GM12878 (cell line): Measurements from ENCODE around the gene RAB22A. TPM values are rescaled to one million over a fixed set of nuclear protein-coding genes. Genes with fewer than 3 reads are reported as not detected.
A peak's percentile ranks its signal among the peaks of the same experiment; 100 is the strongest.

Experiments used
- ATAC-seq: fragments of 200-7000 bp; cut with Tn5 transposase; 3 replicates; pipeline ENCODE4 v1.9.1; 2020; ENCODE audit warnings: mild to moderate bottlenecking, moderate library complexity
- BruUV-seq: library from RNA; stranded (reverse); fragments of 400-500 nt; replicated peaks from 2 replicates; lab custom pipeline; 2021; lab: Mats Ljungman, UMichigan
- CTCF ChIA-PET: fragments of 300-600 bp; sonication (Branson Sonifier 250); formaldehyde crosslinking; extraction: SDS; loops from one replicate; lab custom pipeline; 2021; ENCODE audit warnings: inconsistent platforms; lab: Yijun Ruan, JAX
- POLR2A ChIA-PET: fragments of 350-600 bp; formaldehyde crosslinking; extraction: SDS; loops from one replicate; lab custom pipeline; 2021; ENCODE audit warnings: inconsistent platforms; lab: Charles Lee
- RAD21 ChIA-PET: fragments of 300-600 bp; sonication (Branson Sonifier 250); formaldehyde crosslinking; loops from one replicate; lab custom pipeline; 2023; ENCODE audit warnings: antibody characterized with exemption; ENCODE audit not compliant: unreplicated experiment; lab: Charles Lee
- SMC1A ChIA-PET: fragments of 300-600 bp; sonication (Branson Sonifier 250); formaldehyde crosslinking; loops from one replicate; lab custom pipeline; 2023; ENCODE audit not compliant: unreplicated experiment, uncharacterized antibody; lab: Charles Lee
- DNase-seq: peaks from one replicate; pipeline ENCODE4 v3.0.0-alpha.2; 2011; ENCODE audit warnings: low read depth, low spot score
- FAIRE-seq: peaks from 3 replicates; lab custom pipeline; 2011; peaks lifted over from hg19 to GRCh38; lab: Jason Lieb, UNC
- H2AFZ ChIP-seq: 2 replicates; pipeline ENCODE4 v1.6.0; 2011; ENCODE audit warnings: low read depth, low read length, control low read depth; ENCODE audit not compliant: control insufficient read depth
- H3K27ac ChIP-seq: 2 replicates; pipeline ENCODE4 v1.5.1; 2011; ENCODE audit warnings: control low read depth; ENCODE audit not compliant: control insufficient read depth, insufficient read depth
- H3K27me3 ChIP-seq, 2 experiments: replicated peaks in 1 of 2; 2 replicates each; pipeline versions ENCODE4 v1.6.0 to v1.6.1; 2011; ENCODE audit warnings: low read length in 1 of 2; ENCODE audit not compliant: control insufficient read depth in 2 of 2, insufficient read depth in 2 of 2
- H3K36me3 ChIP-seq, 2 experiments: 2 replicates each; pipeline ENCODE4 v1.5.1; 2011; ENCODE audit warnings: low read length in 1 of 2; ENCODE audit not compliant: control insufficient read depth in 2 of 2, insufficient read depth in 2 of 2
- H3K4me1 ChIP-seq: 2 replicates; pipeline ENCODE4 v1.6.1; 2011; ENCODE audit warnings: mild to moderate bottlenecking, low read length, moderate library complexity, mixed read lengths; ENCODE audit not compliant: control insufficient read depth, insufficient read depth
- H3K4me2 ChIP-seq: 2 replicates; pipeline ENCODE4 v1.6.0; 2011; ENCODE audit warnings: control low read depth; ENCODE audit not compliant: control insufficient read depth, insufficient read depth
- H3K4me3 ChIP-seq: fragments of 200-600 bp; sonication (generic); 2 replicates; pipeline ENCODE4 v1.5.1; 2016
- H3K79me2 ChIP-seq: 2 replicates; pipeline ENCODE4 v1.6.0; 2011; ENCODE audit warnings: low read length; ENCODE audit not compliant: control insufficient read depth, insufficient read depth
- H3K9ac ChIP-seq: 2 replicates; pipeline ENCODE4 v1.8.0; 2011; ENCODE audit warnings: low read length, control low read depth, mixed read lengths; ENCODE audit not compliant: control insufficient read depth, insufficient read depth
- H3K9me3 ChIP-seq: replicated peaks from 3 replicates; pipeline ENCODE4 v1.5.1; 2011; ENCODE audit warnings: mild to moderate bottlenecking, low read length; ENCODE audit not compliant: control insufficient read depth, insufficient read depth
- H4K20me1 ChIP-seq: 2 replicates; pipeline ENCODE4 v1.6.0; 2011; ENCODE audit not compliant: control insufficient read depth, insufficient read depth
- LARP7 ChIP-seq: fragments of 450-650 bp; IDR thresholded peaks from 2 replicates; pipeline ENCODE4 v1.6.1; 2017; ENCODE audit warnings: mild to moderate bottlenecking
- MAX ChIP-seq: IDR thresholded peaks from 2 replicates; pipeline ENCODE4 v1.6.1; 2012; ENCODE audit warnings: low read depth, low read length, improper control_type of control experiment
- MXI1 ChIP-seq: fragments of 150-350 bp; IDR thresholded peaks from 2 replicates; pipeline ENCODE4 v1.6.1; 2011; ENCODE audit warnings: low read depth, mild to moderate bottlenecking, inconsistent platforms, low read length, improper control_type of control experiment
- NKRF ChIP-seq: fragments of 450-650 bp; conservative IDR thresholded peaks from 2 replicates; pipeline ENCODE4 v1.6.1; 2017; ENCODE audit warnings: mild to moderate bottlenecking, moderate library complexity
- PAX5 ChIP-seq: IDR thresholded peaks from 2 replicates; pipeline ENCODE4 v1.6.1; 2011; ENCODE audit warnings: low read depth, low read length, borderline replicate concordance
- RUNX3 ChIP-seq: IDR thresholded peaks from 2 replicates; pipeline ENCODE4 v1.6.1; 2012; ENCODE audit warnings: low read length, inconsistent platforms
- SPI1 ChIP-seq: IDR thresholded peaks from 2 replicates; pipeline ENCODE4 v1.6.1; 2011; ENCODE audit warnings: low read depth, mild to moderate bottlenecking, low read length, moderate library complexity, borderline replicate concordance; ENCODE audit not compliant: insufficient read depth
- WGBS: methylation state at CpG from one replicate; pipeline ENCODE4 v1.1.6; 2016; ENCODE audit warnings: low lambda C conversion rate; ENCODE audit not compliant: insufficient replicate concordance, insufficient coverage; ENCODE audit errors: missing lambda C conversion rate; 5-methylcytosine and 5-hydroxymethylcytosine counted together
- in situ Hi-C: fragments of 300-500 bp; cut with MboI; formaldehyde crosslinking; loops from 9 replicates; pipeline ENCODE4 v1.14.3; 2018; ENCODE audit warnings: mixed read lengths
- intact Hi-C: fragments of 100-400 bp; cut with micrococcal nuclease; formaldehyde crosslinking; loops from one replicate; pipeline ENCODE4 v1.14.2; 2022; ENCODE audit not compliant: unreplicated experiment
- polyA plus RNA-seq, 11 experiments: library from polyadenylated mRNA; depleted of rRNA in 4 of 11; unstranded in 6 of 11; stranded (reverse) in 5 of 11; fragments of >200 nt; fragmentation: Nextera tagmentation in 4 of 11; fragmentation: Illumina TruSeq in 1 of 11; extraction: Ambion mirVana in 4 of 11; extraction: Trizol in 1 of 11; gene quantifications; 1 replicate in 1 of 11; 2 replicates in 10 of 11; pipeline versions ENCODE4 v1.2.1 to v1.2.3, GENCODE V29; 2011 to 2016; ENCODE audit warnings: inconsistent platforms in 2 of 11, missing spikeins in 2 of 11, low read depth in 1 of 11
- total RNA-seq, 4 experiments: library from RNA; depleted of rRNA in 3 of 4; stranded (reverse); fragments of >200 nt in 3 of 4; fragmentation: Illumina TruSeq in 1 of 4; extraction: Trizol in 1 of 4; gene quantifications; 2 replicates each; pipeline versions ENCODE4 v1.2.1 to v1.2.3, GENCODE V29; 2013 to 2021

The RAB22A gene
- total and polyA plus RNA-seq, 10 of the 15 experiments (the other 5 are each of a cell fraction or from before 2014, with no cell fraction given), result 2.7 to 12.0 (median 10.0) TPM

DNA sequence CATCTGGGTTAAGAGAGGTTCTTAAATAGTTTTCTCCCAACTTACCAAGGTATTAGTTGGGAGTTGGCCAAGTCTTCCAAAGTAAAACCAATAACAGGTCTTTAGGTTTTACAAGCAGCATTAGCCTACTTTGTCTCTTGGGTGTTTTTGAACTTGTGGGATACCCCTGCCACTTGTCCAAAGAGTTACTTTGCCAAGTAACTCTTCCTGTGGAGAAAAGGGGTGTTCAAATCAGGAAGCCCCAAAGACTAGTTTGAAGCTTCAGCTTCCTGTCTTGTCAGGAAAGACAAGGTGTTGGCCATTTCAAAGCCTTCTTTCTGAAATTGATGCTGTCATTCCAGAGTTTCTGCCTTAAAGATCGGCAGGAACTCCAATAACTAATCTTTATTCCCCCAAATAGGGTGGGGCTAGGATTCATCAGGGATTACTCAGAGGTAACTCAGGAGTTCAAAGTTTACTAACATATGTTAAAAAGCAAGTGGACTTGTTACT, 822 bp downstream of the RAB22A start:
- intact Hi-C loops, result no loop called here
- ChIA-PET POLR2A (interaction anchor here (0.6 to 1.0 kb wide), 4 partner anchors 14 to 337 kb away, joined by 3 read pairs; no protein-coding TSS in a partner anchor), SMC1A (no interaction called here), CTCF (no interaction called here), RAD21 (interaction anchor here (0.9 kb wide), 1 partner anchor 73 kb away, joined by 3 read pairs; no protein-coding TSS in a partner anchor)
- H3K4me1 ChIP-seq, result peaks cover 16% of the 10 kb centered on the region; the same call in 1 of the 2 replicates
- H3K27me3 ChIP-seq, result no peaks in the 10 kb centered on the region
- H4K20me1 ChIP-seq, result no peaks in the 10 kb centered on the region
- H3K9ac ChIP-seq, result peak overlapping the region; percentile 76
- TSS peak; percentile 59 for BruUV-seq
- in situ Hi-C loops, result no loop called here
- peaks cover 24% of the 10 kb centered on the region for H3K79me2 ChIP-seq
- peaks cover 4 to 6% of the 10 kb centered on the region in 2 experiments; a peak in 3 of 4 replicates for H3K36me3 ChIP-seq
- no peak for ATAC-seq
- no peak for DNase-seq
- H2AFZ ChIP-seq, result peak overlapping the region; percentile 85
- WGBS, result 0% methylated on average over 1 of the region's 1 CpG
- peak overlapping the region; percentile 68 for H3K4me2 ChIP-seq
- FAIRE-seq, result peak; percentile 23
- no peak for TF ChIP-seq SPI1
- TF ChIP-seq MXI1, result peak; percentile 45; the same call in 1 of the 2 replicates
- TF ChIP-seq RUNX3, result no peak
- no peak for TF ChIP-seq PAX5
- TF ChIP-seq MAX, result no peak
- no peak for TF ChIP-seq LARP7
- peak; percentile 19; the same call in 1 of the 2 replicates for TF ChIP-seq NKRF
- H3K4me3 ChIP-seq, result peak overlapping the region; percentile 81
- peak overlapping the region; percentile 65 for H3K27ac ChIP-seq
- no peaks in the 10 kb centered on the region for H3K9me3 ChIP-seq
